CD4-positive, CD25-positive, alpha-beta regulatory T cell (primary cell): ENCODE results near the gene TRIM2. TPM values are rescaled to one million over a fixed set of nuclear protein-coding genes. Genes with fewer than 3 reads are reported as not detected.

Source experiments
- ATAC-seq, 2 donors: fragments of 150-1000 bp; cut with Tn5 transposase; one replicate each; pipeline ENCODE4 v1.10.0; 2021; ENCODE audit warnings: low read depth in 2 of 2, moderate number of reproducible peaks in 2 of 2, moderate library complexity in 1 of 2
- DNase-seq, 3 donors: peaks; one replicate each; pipeline versions ENCODE4 v3.0.0 to v3.0.0-alpha.2; 2012 to 2022; ENCODE audit warnings: mixed read lengths in 1 of 3
- H3K27ac ChIP-seq: one replicate; pipeline ENCODE4 v1.7.0; 2013; ENCODE audit warnings: mild to moderate bottlenecking, low read length; ENCODE audit not compliant: insufficient read depth, poor library complexity, severe bottlenecking
- H3K27me3 ChIP-seq: one replicate; pipeline ENCODE4 v1.7.0; 2013; ENCODE audit warnings: low read length; ENCODE audit not compliant: control insufficient read depth, insufficient read depth
- H3K36me3 ChIP-seq: one replicate; pipeline ENCODE4 v1.7.0; 2013; ENCODE audit warnings: mild to moderate bottlenecking, low read length, moderate library complexity; ENCODE audit not compliant: control insufficient read depth, insufficient read depth
- H3K4me1 ChIP-seq: 2 replicates; pipeline ENCODE4 v1.7.0; 2013; ENCODE audit warnings: mild to moderate bottlenecking, low read length; ENCODE audit not compliant: insufficient read depth, control insufficient read depth, poor library complexity, severe bottlenecking
- H3K4me3 ChIP-seq: one replicate; pipeline ENCODE4 v1.7.0; 2013; ENCODE audit warnings: low read depth, mild to moderate bottlenecking, low read length, moderate library complexity
- H3K9me3 ChIP-seq, 2 experiments: 1 replicate in 1 of 2; 2 replicates in 1 of 2; pipeline ENCODE4 v1.7.0; 2013; ENCODE audit warnings: low read length in 2 of 2, mild to moderate bottlenecking in 1 of 2, moderate library complexity in 1 of 2; ENCODE audit not compliant: control insufficient read depth in 2 of 2
- H3K27ac Mint-ChIP-seq, 3 donors: one replicate each; pipeline ENCODE4 v1.8.0; 2020 to 2022; ENCODE audit warnings: mild to moderate bottlenecking in 3 of 3, mixed read lengths in 3 of 3, moderate library complexity in 2 of 3
- H3K27me3 Mint-ChIP-seq: one replicate; pipeline ENCODE4 v1.8.0; 2022; ENCODE audit warnings: mild to moderate bottlenecking, mixed read lengths
- H3K36me3 Mint-ChIP-seq: one replicate; pipeline ENCODE4 v1.8.0; 2020; ENCODE audit warnings: mixed read lengths
- H3K4me1 Mint-ChIP-seq, 4 donors: one replicate each; pipeline ENCODE4 v1.8.0; 2020 to 2022; ENCODE audit warnings: mixed read lengths in 4 of 4, mild to moderate bottlenecking in 1 of 4
- H3K4me3 Mint-ChIP-seq, 4 donors: one replicate each; pipeline ENCODE4 v1.8.0; 2020 to 2022; ENCODE audit warnings: mild to moderate bottlenecking in 4 of 4, mixed read lengths in 4 of 4, moderate library complexity in 3 of 4
- H3K9me3 Mint-ChIP-seq, 7 donors: one replicate each; pipeline ENCODE4 v1.8.0; 2020 to 2022; ENCODE audit warnings: mixed read lengths in 7 of 7, mild to moderate bottlenecking in 3 of 7, moderate library complexity in 2 of 7
- polyA plus RNA-seq, 4 donors: library from polyadenylated mRNA; unstranded; fragments of 300-500 nt; fragmentation: Illumina TruSeq; gene quantifications; one replicate each; pipeline ENCODE4 v1.2.3, GENCODE V29; 2021
- total RNA-seq: library from RNA; stranded (reverse); gene quantifications from one replicate; pipeline ENCODE4 v1.2.3, GENCODE V29; 2022

Gene TRIM2
- total and polyA plus RNA-seq, 5 donors from 2014 or later = 0.56 to 3.8 (median 1.0) TPM

- no peaks in the 10 kb centered on the region for H3K9me3 Mint-ChIP-seq
These were observed 123.0 kb downstream of the TRIM2 start for GRCh38 chr4:153327247-153327646.

GRCh38 chr4:153332936-153333335 lies 128.7 kb downstream of the TRIM2 start:
- peaks cover 3% of the 10 kb centered on the region for H3K36me3 Mint-ChIP-seq
- H3K4me3 Mint-ChIP-seq = no peak overlapping the region
- ATAC-seq = no peak
- Histone ChIP-seq H3K4me1 (no peaks in the 10 kb centered on the region), H3K27me3 (peaks cover 5% of the 10 kb centered on the region), H3K27ac (no peak overlapping the region), H3K9me3 (no peaks in the 10 kb centered on the region), H3K36me3 (no peaks in the 10 kb centered on the region), H3K4me3 (no peak overlapping the region)
- DNase-seq = no peak
- H3K4me1 Mint-ChIP-seq = no peaks in the 10 kb centered on the region
- H3K9me3 Mint-ChIP-seq = no peaks in the 10 kb centered on the region
- H3K27ac Mint-ChIP-seq = no peak overlapping the region
- no peaks in the 10 kb centered on the region for H3K27me3 Mint-ChIP-seq

More at GRCh38 chr4:153327247-153327646, 123.0 kb downstream of the TRIM2 start:
- H3K27ac ChIP-seq = no peak overlapping the region
- Mint-ChIP-seq H3K4me3 (no peak overlapping the region), H3K27me3 (peaks cover 4% of the 10 kb centered on the region), H3K27ac (no peak overlapping the region), H3K36me3 (peaks cover 3% of the 10 kb centered on the region), H3K4me1 (no peaks in the 10 kb centered on the region)
- H3K36me3 ChIP-seq = no peaks in the 10 kb centered on the region
- H3K4me3 ChIP-seq = no peak overlapping the region
- no peak for DNase-seq
- ATAC-seq = no peak
- no peaks in the 10 kb centered on the region for H3K9me3 ChIP-seq
- peaks cover 7% of the 10 kb centered on the region for H3K27me3 ChIP-seq
- no peaks in the 10 kb centered on the region for H3K4me1 ChIP-seq

DNA sequence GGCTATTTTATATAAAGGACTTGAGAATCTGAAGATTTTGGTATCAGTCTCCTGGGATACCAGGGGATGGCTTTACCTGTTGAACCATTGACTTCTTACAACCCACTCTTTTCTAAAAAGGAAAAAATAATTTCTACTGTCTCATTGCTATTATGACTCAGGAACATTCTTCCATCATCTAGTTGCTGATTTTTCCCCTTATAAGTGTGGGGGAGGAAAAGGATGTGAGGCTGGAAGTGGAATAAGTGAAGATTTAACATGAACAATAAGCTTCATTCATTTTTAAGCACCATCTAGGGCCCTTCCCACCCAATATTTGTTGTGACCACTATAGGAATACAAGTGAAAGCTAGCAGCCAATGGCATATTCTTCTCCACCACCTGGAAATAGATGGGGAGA lies 129.6 kb downstream of the TRIM2 start:
- H3K9me3 Mint-ChIP-seq = no peaks in the 10 kb centered on the region
- no peak for ATAC-seq
- H3K4me1 Mint-ChIP-seq = no peaks in the 10 kb centered on the region
- H3K4me3 Mint-ChIP-seq = no peak overlapping the region
- H3K36me3 ChIP-seq = no peaks in the 10 kb centered on the region
- H3K9me3 ChIP-seq = no peaks in the 10 kb centered on the region
- peaks cover 7% of the 10 kb centered on the region for H3K27me3 ChIP-seq
- no peak overlapping the region for H3K27ac ChIP-seq
- no peaks in the 10 kb centered on the region for H3K27me3 Mint-ChIP-seq
- no peak overlapping the region for H3K27ac Mint-ChIP-seq
- DNase-seq = no peak
- H3K4me1 ChIP-seq = no peaks in the 10 kb centered on the region
- H3K36me3 Mint-ChIP-seq = peaks cover 3% of the 10 kb centered on the region
- H3K4me3 ChIP-seq = no peak overlapping the region

- no peaks in the 10 kb centered on the region for H3K4me1 Mint-ChIP-seq
- H3K4me3 ChIP-seq = no peak overlapping the region
- H3K4me1 ChIP-seq = no peaks in the 10 kb centered on the region
- H3K9me3 ChIP-seq = no peaks in the 10 kb centered on the region
- H3K36me3 Mint-ChIP-seq = no peaks in the 10 kb centered on the region
- no peak overlapping the region for H3K27ac ChIP-seq
- H3K27me3 ChIP-seq = peaks cover 7% of the 10 kb centered on the region
- no peak overlapping the region for H3K4me3 Mint-ChIP-seq
- H3K36me3 ChIP-seq = no peaks in the 10 kb centered on the region
- H3K9me3 Mint-ChIP-seq = no peaks in the 10 kb centered on the region
- DNase-seq = no peak
- H3K27me3 Mint-ChIP-seq = peaks cover 5% of the 10 kb centered on the region
- ATAC-seq = no peak
- H3K27ac Mint-ChIP-seq = no peak overlapping the region
These were observed 131.4 kb downstream of the TRIM2 start for GRCh38 chr4:153335665-153336064.

- H3K27me3 ChIP-seq = peaks cover 7% of the 10 kb centered on the region
- Mint-ChIP-seq H3K4me1 (no peaks in the 10 kb centered on the region), H3K36me3 (no peaks in the 10 kb centered on the region), H3K9me3 (no peaks in the 10 kb centered on the region), H3K27me3 (peaks cover 5% of the 10 kb centered on the region), H3K27ac (peak overlapping the region in 1 of 3 donors; percentile 54), H3K4me3 (no peak overlapping the region)
- H3K36me3 ChIP-seq = no peaks in the 10 kb centered on the region
- H3K4me1 ChIP-seq = no peaks in the 10 kb centered on the region
- no peak overlapping the region for H3K4me3 ChIP-seq
- DNase-seq (no peak), ATAC-seq (no peak)
- H3K27ac ChIP-seq = no peak overlapping the region
- H3K9me3 ChIP-seq = no peaks in the 10 kb centered on the region
These were observed 133.4 kb downstream of the TRIM2 start for GRCh38 chr4:153337686-153338085.

DNA sequence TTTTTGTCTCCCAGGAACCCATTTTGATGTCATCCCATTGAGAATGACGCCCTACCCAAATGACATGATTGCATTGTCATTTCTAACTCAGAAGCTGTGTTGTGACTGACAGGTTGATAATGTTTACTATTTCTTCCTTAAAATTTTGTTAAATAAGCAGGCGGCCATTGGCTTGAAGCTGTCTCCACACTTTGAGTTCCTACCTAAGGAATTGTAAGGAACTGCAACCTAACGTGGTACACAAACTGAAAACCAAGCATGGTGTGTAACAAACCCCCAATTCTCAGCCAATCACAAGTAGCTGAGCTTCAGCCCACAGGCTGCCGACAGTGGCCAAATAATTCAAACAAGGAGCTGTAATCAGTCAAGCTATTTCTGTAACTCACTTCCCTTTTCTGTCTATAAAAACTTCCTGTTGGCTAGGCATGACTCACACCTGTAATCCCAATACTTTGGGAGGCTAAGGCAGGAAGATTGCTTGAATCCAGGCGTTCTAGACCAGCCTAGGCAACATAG lies 137.4 kb downstream of the TRIM2 start:
- Histone ChIP-seq H3K9me3 (no peaks in the 10 kb centered on the region), H3K4me3 (no peak overlapping the region), H3K36me3 (no peaks in the 10 kb centered on the region), H3K27me3 (peaks cover 2% of the 10 kb centered on the region), H3K4me1 (peaks cover 8% of the 10 kb centered on the region), H3K27ac (no peak overlapping the region)
- DNase-seq (no peak), ATAC-seq (no peak)
- Mint-ChIP-seq H3K27ac (no peak overlapping the region), H3K27me3 (peaks cover 10% of the 10 kb centered on the region), H3K4me1 (peaks cover 0 to 11% (median 8%) of the 10 kb centered on the region in 4 donors), H3K36me3 (no peaks in the 10 kb centered on the region), H3K4me3 (peak overlapping the region in 1 of 4 donors; percentile 6), H3K9me3 (no peaks in the 10 kb centered on the region)

GRCh38 chr4:153342751-153343552 lies 138.7 kb downstream of the TRIM2 start:
- H3K9me3 Mint-ChIP-seq = no peaks in the 10 kb centered on the region
- Histone ChIP-seq H3K4me1 (peaks cover 11% of the 10 kb centered on the region), H3K27ac (no peak overlapping the region), H3K27me3 (peaks cover 2% of the 10 kb centered on the region), H3K36me3 (no peaks in the 10 kb centered on the region), H3K9me3 (no peaks in the 10 kb centered on the region), H3K4me3 (no peak overlapping the region)
- H3K4me1 Mint-ChIP-seq = peaks cover 0 to 23% (median 15%) of the 10 kb centered on the region in 4 donors
- H3K27me3 Mint-ChIP-seq = peaks cover 10% of the 10 kb centered on the region
- DNase-seq = no peak
- H3K27ac Mint-ChIP-seq = peak overlapping the region in 2 of 3 donors; percentile 54 to 74
- no peaks in the 10 kb centered on the region for H3K36me3 Mint-ChIP-seq
- no peak for ATAC-seq
- H3K4me3 Mint-ChIP-seq = peak overlapping the region in 3 of 4 donors; percentile 38 to 91 (median 71)
